LNCaP clone FGC (cell line): Measurements from ENCODE around the gene TNS1.

Experiments used
- DNase-seq: peaks from one replicate; pipeline ENCODE4 v3.0.0-alpha.2; 2011; ENCODE audit warnings: low read depth
- H3K4me3 ChIP-seq: 2 replicates; pipeline ENCODE4 v1.5.1; 2011; ENCODE audit warnings: mild to moderate bottlenecking, low read depth, low read length, control low read depth
- CTCF ChIP-seq: IDR thresholded peaks from 2 replicates; pipeline ENCODE4 v1.5.1; 2012; ENCODE audit warnings: mild to moderate bottlenecking; ENCODE audit not compliant: control insufficient read depth, insufficient read depth; ENCODE audit errors: extremely low read depth

The TNS1 gene

GRCh38 chr2:217773539-217773938 lies 229.3 kb downstream of the TNS1 start:
- H3K4me3 ChIP-seq: no peak overlapping the region
- no peak for TF ChIP-seq CTCF
- DNase-seq: no peak

- TF ChIP-seq CTCF: no peak
- no peak overlapping the region for H3K4me3 ChIP-seq
Measured at GRCh38 chr2:217766356-217766755, 236.4 kb downstream of the TNS1 start.

GRCh38 chr2:217761645-217762277 lies 241.0 kb downstream of the TNS1 start:
- no peak for TF ChIP-seq CTCF
- H3K4me3 ChIP-seq: no peak overlapping the region
- no peak for DNase-seq

More at GRCh38 chr2:217766356-217766755, 236.4 kb downstream of the TNS1 start:
- no peak for DNase-seq

GRCh38 chr2:217759991-217760390 lies 242.8 kb downstream of the TNS1 start:
- no peak for TF ChIP-seq CTCF
- no peak overlapping the region for H3K4me3 ChIP-seq
- no peak for DNase-seq

GRCh38 chr2:217757108-217757463 lies 245.7 kb downstream of the TNS1 start:
- no peak overlapping the region for H3K4me3 ChIP-seq
- no peak for DNase-seq
- no peak for TF ChIP-seq CTCF

GRCh38 chr2:217756375-217757107 lies 246.3 kb downstream of the TNS1 start:
- no peak overlapping the region for H3K4me3 ChIP-seq
- DNase-seq: no peak
- peak; percentile 80 for TF ChIP-seq CTCF

GRCh38 chr2:217755027-217755745 lies 247.6 kb downstream of the TNS1 start:
- DNase-seq: no peak
- TF ChIP-seq CTCF: no peak

More at GRCh38 chr2:217755027-217755745, 247.6 kb downstream of the TNS1 start:
- H3K4me3 ChIP-seq: no peak overlapping the region
